ENCODE data around the gene SLC25A6. TPM values are rescaled to one million over a fixed set of nuclear protein-coding genes. Genes with fewer than 3 reads are reported as not detected.

SLC25A6 gene
- 205 TPM for total RNA-seq (2013)
- polyA plus RNA-seq (100 to 1,000 TPM; 442 to 769 (median 449) TPM), polyA minus RNA-seq (334 and 462 TPM in 2 replicates), total RNA-seq (132 to 404 (median 297) reads per million in 11 experiments)

- peaks cover 22% of the 10 kb centered on the region for H3K4me1 Mint-ChIP-seq
- DNase-seq, result peak; percentile 97 to 98 (median 98)
- H3K4me2 ChIP-seq (replicated peaks; ENCODE audit: extremely low read depth, low read length, poor library complexity, severe bottlenecking), result peak within 1 kb of the TSS; percentile 94
- no peaks in the 10 kb centered on the region for H3K9me3 ChIP-seq (replicated peaks in 1 of 2; ENCODE audit: control insufficient read depth in 1 of 2, insufficient read depth in 1 of 2, low read length in 2 of 2)
- under 1% methylated on average over 90 of the region's 90 CpGs for WGBS (ENCODE audit: insufficient coverage)
- peak within 1 kb of the TSS; percentile 76 to 98 (median 93) for H3K4me3 ChIP-seq (replicated peaks in 1 of 3; ENCODE audit: low read depth in 2 of 3, low read length in 3 of 3)
- peaks cover 0 to 2% (median 0%) of the 10 kb centered on the region in 3 donors for H3K27me3 Mint-ChIP-seq (ENCODE audit: low read depth in 3 of 3)
- H4K20me1 ChIP-seq (ENCODE audit: insufficient read depth, low read length), result peaks cover 70% of the 10 kb centered on the region
- H3K4me1 ChIP-seq (ENCODE audit: control insufficient read depth in 1 of 2, insufficient read depth in 2 of 2, low read length in 2 of 2), result peaks cover 17 to 34% of the 10 kb centered on the region in 2 donors
- peak within 1 kb of the TSS; percentile 95 for H3K27ac ChIP-seq (ENCODE audit: low read depth in 1 of 2, low read length in 2 of 2)
- H3K36me3 ChIP-seq (replicated peaks in 1 of 2; ENCODE audit: control insufficient read depth in 1 of 2, insufficient read depth in 2 of 2, low read length in 2 of 2), result peaks cover 44 to 54% of the 10 kb centered on the region in 2 donors
- intact Hi-C loops (cut with micrococcal nuclease), result loop anchor here (2.0 to 10.0 kb wide), 5 partner anchors 60 to 203 kb away; partner anchors contain the start of genes ASMTL (in 2 of the 2) and AKAP17A (in 1 of the 2)
- no peaks in the 10 kb centered on the region for H3K9me3 Mint-ChIP-seq
- TF ChIP-seq CTCF (IDR thresholded peaks at IDR 0.05), result peak; percentile 30
- H3K27ac Mint-ChIP-seq, result peak within 1 kb of the TSS; percentile 93 to 97 (median 96)
- peaks cover 88% of the 10 kb centered on the region for H3K79me2 ChIP-seq (ENCODE audit: insufficient read depth, low read length)
- H2AFZ ChIP-seq (ENCODE audit: insufficient read depth, low read depth, low read length, poor library complexity, severe bottlenecking), result peak within 1 kb of the TSS; percentile 71
- no peaks in the 10 kb centered on the region for H3K27me3 ChIP-seq (ENCODE audit: control insufficient read depth in 2 of 2, insufficient read depth in 2 of 2, low read length in 2 of 2)
- H3K4me3 Mint-ChIP-seq, result peak within 1 kb of the TSS; percentile 89 to 90
- H3K36me3 Mint-ChIP-seq, result peaks cover 48 to 60% of the 10 kb centered on the region in 2 donors
- H3K9ac ChIP-seq (ENCODE audit: insufficient read depth, low read length, poor library complexity, severe bottlenecking), result peak within 1 kb of the TSS; percentile 97
Observed at GRCh38 chrX:1391707-1392375, at the start of gene SLC25A6. SLC25A6 (minus strand) TSS chrX:1392113; CDS start chrX:1392009, 104 bp downstream.

- no peak for DNase-seq
- H3K27ac ChIP-seq (ENCODE audit: low read depth in 1 of 2, low read length in 2 of 2), result no peak overlapping the region
- Mint-ChIP-seq H3K9me3 (peaks cover 28 to 61% (median 38%) of the 10 kb centered on the region in 7 donors), H3K4me3 (no peak overlapping the region), H3K27me3 (ENCODE audit: low read depth in 3 of 3) (peaks cover 0 to 5% (median 0%) of the 10 kb centered on the region in 3 donors), H3K4me1 (no peaks in the 10 kb centered on the region), H3K27ac (no peak overlapping the region), H3K36me3 (peaks cover 45 to 75% of the 10 kb centered on the region in 2 donors)
- no peaks in the 10 kb centered on the region for H4K20me1 ChIP-seq (ENCODE audit: insufficient read depth, low read length)
- H3K36me3 ChIP-seq (replicated peaks in 1 of 2; ENCODE audit: control insufficient read depth in 1 of 2, insufficient read depth in 2 of 2, low read length in 2 of 2), result peaks cover 10 to 57% of the 10 kb centered on the region in 2 donors
- H3K4me3 ChIP-seq (replicated peaks in 1 of 3; ENCODE audit: low read depth in 2 of 3, low read length in 3 of 3), result no peak overlapping the region
- intact Hi-C loops (cut with micrococcal nuclease), result no loop called here
- peaks cover 31 to 56% of the 10 kb centered on the region in 2 donors for H3K9me3 ChIP-seq (replicated peaks in 1 of 2; ENCODE audit: control insufficient read depth in 1 of 2, insufficient read depth in 1 of 2, low read length in 2 of 2)
- H3K27me3 ChIP-seq (ENCODE audit: control insufficient read depth in 2 of 2, insufficient read depth in 2 of 2, low read length in 2 of 2), result no peaks in the 10 kb centered on the region
- no peak overlapping the region for H3K4me2 ChIP-seq (replicated peaks; ENCODE audit: extremely low read depth, low read length, poor library complexity, severe bottlenecking)
- no CpG with 5 or more reads among the region's 6 CpGs for WGBS (ENCODE audit: insufficient coverage)
- H3K79me2 ChIP-seq (ENCODE audit: insufficient read depth, low read length), result no peaks in the 10 kb centered on the region
- no peak overlapping the region for H3K9ac ChIP-seq (ENCODE audit: insufficient read depth, low read length, poor library complexity, severe bottlenecking)
- no peak for TF ChIP-seq CTCF (IDR thresholded peaks at IDR 0.05)
- H2AFZ ChIP-seq (ENCODE audit: insufficient read depth, low read depth, low read length, poor library complexity, severe bottlenecking), result no peak overlapping the region
- no peaks in the 10 kb centered on the region for H3K4me1 ChIP-seq (ENCODE audit: control insufficient read depth in 1 of 2, insufficient read depth in 2 of 2, low read length in 2 of 2)
Observed at GRCh38 chrX:1440506-1440905, 48.6 kb upstream of the SLC25A6 start.

All from CD14-positive monocyte (primary cell).